ENCODE data around the gene CHRNA4. TPM values are rescaled to one million over a fixed set of nuclear protein-coding genes. Genes with fewer than 3 reads are reported as not detected.

The CHRNA4 gene
- total and polyA plus RNA-seq, 3 donors from 2014 or later: 3.3 to 8.3 (median 7.4) TPM

- intact Hi-C loops (cut with DNase I; ENCODE audit: low total_unique reads): no loop called here
- DNase-seq: no peak
- Histone ChIP-seq H3K36me3 (ENCODE audit: low read depth, missing control alignments) (no peaks in the 10 kb centered on the region), H3K4me3 (no peak overlapping the region), H3K27me3 (no peaks in the 10 kb centered on the region), H3K9me3 (no peaks in the 10 kb centered on the region), H3K4me1 (peaks cover 2% of the 10 kb centered on the region), H3K27ac (no peak overlapping the region)
- 67% methylated on average over 10 of the region's 11 CpGs; no CpG with 5 or more reads in 1 of the 2 donors for WGBS, 2 donors
- TF ChIP-seq POLR2A (IDR thresholded peaks at IDR 0.05): no peak
- no peak for TF ChIP-seq CTCF (IDR thresholded peaks at IDR 0.05)
Observed at GRCh38 chr20:63297371-63297781, 63.8 kb downstream of the CHRNA4 start.

- Histone ChIP-seq H3K4me1 (peaks cover 2% of the 10 kb centered on the region), H3K9me3 (no peaks in the 10 kb centered on the region), H3K4me3 (no peak overlapping the region), H3K27me3 (no peaks in the 10 kb centered on the region), H3K36me3 (ENCODE audit: low read depth, missing control alignments) (no peaks in the 10 kb centered on the region), H3K27ac (no peak overlapping the region)
- no peak for DNase-seq
- WGBS, 2 donors: 43 to 66% methylated on average over 11 to 18 of the region's 18 CpGs
- intact Hi-C loops (cut with DNase I; ENCODE audit: low total_unique reads): no loop called here
- no peak for TF ChIP-seq CTCF (IDR thresholded peaks at IDR 0.05)
- no peak for TF ChIP-seq POLR2A (IDR thresholded peaks at IDR 0.05)
Observed at GRCh38 chr20:63296531-63297299, 64.4 kb downstream of the CHRNA4 start.

DNA sequence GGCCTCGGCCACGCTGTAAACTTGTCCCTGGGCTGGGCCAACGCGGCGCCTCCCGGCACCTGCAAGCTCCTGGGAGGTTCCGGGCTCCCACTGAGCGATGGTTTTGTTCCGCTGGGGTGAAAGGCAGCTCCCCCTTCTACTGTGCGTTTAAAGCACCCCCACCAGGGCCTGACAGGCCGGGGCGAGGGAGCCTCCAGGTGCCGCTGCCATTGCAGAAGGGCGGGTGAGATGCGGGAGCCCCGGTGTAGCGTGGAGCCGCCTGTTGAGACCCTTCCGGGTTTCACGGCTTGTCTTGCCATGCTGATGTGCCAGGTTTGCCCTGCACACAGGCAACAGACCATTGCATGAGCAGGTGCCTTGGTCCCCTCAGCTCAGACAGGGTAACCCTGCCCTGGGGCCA lies 65.3 kb downstream of the CHRNA4 start:
- Histone ChIP-seq H3K4me3 (no peak overlapping the region), H3K4me1 (peaks cover 2% of the 10 kb centered on the region), H3K36me3 (ENCODE audit: low read depth, missing control alignments) (no peaks in the 10 kb centered on the region), H3K9me3 (no peaks in the 10 kb centered on the region), H3K27me3 (no peaks in the 10 kb centered on the region), H3K27ac (no peak overlapping the region)
- 30 to 50% methylated on average over 2 to 20 of the region's 20 CpGs for WGBS, 2 donors
- TF ChIP-seq CTCF (IDR thresholded peaks at IDR 0.05) (no peak), POLR2A (IDR thresholded peaks at IDR 0.05) (no peak)
- DNase-seq: no peak
- intact Hi-C loops (cut with DNase I; ENCODE audit: low total_unique reads): no loop called here

- Histone ChIP-seq H3K27me3 (no peaks in the 10 kb centered on the region), H3K36me3 (ENCODE audit: low read depth, missing control alignments) (no peaks in the 10 kb centered on the region), H3K27ac (no peak overlapping the region), H3K4me1 (peaks cover 2% of the 10 kb centered on the region), H3K9me3 (no peaks in the 10 kb centered on the region), H3K4me3 (no peak overlapping the region)
- 30 to 63% methylated on average over 17 of the region's 17 CpGs for WGBS, 2 donors
- no peak for TF ChIP-seq CTCF (IDR thresholded peaks at IDR 0.05)
- no peak for TF ChIP-seq POLR2A (IDR thresholded peaks at IDR 0.05)
- intact Hi-C loops (cut with DNase I; ENCODE audit: low total_unique reads): no loop called here
- DNase-seq: no peak
Observed at GRCh38 chr20:63295422-63295821, 65.7 kb downstream of the CHRNA4 start.

DNA sequence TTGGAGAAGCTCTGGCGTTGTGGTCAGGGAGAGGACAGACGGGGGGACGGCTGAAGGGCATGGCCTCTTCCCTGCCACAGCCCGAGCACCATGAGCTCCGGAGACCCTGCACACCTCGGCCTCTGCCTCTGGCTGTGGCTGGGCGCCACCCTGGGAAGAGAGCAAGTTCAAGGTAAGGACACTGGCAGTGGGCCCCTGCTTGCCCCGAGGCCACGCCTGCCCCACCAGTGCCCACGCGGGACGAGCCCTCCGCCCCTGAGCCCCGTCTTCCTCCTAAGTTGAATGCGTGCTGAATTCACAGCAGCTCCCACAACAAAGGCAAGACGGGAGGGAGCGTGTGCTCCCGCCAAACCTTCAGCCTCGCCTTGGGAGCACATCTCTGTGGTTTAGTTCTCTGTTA lies 66.1 kb downstream of the CHRNA4 start:
- no peak for DNase-seq
- H3K4me3 ChIP-seq: no peak overlapping the region
- H3K27ac ChIP-seq: no peak overlapping the region
- no peaks in the 10 kb centered on the region for H3K27me3 ChIP-seq
- intact Hi-C loops (cut with DNase I; ENCODE audit: low total_unique reads): no loop called here
- no peaks in the 10 kb centered on the region for H3K9me3 ChIP-seq
- no peaks in the 10 kb centered on the region for H3K36me3 ChIP-seq (ENCODE audit: low read depth, missing control alignments)
- H3K4me1 ChIP-seq: peaks cover 2% of the 10 kb centered on the region
- WGBS, 2 donors: 15 to 39% methylated on average over 10 to 19 of the region's 19 CpGs
- TF ChIP-seq CTCF (IDR thresholded peaks at IDR 0.05) (no peak), POLR2A (IDR thresholded peaks at IDR 0.05) (no peak)

Data from testis (tissue), 3 donors.